GM19023 (cell line): Measurements from ENCODE around the gene CACNA1D.

Experiments used
- ATAC-seq: cut with Tn5 transposase; IDR thresholded peaks from one replicate; pipeline ENCODE4 v1.9.1; 2021; ENCODE audit warnings: mild to moderate bottlenecking, moderate library complexity; ENCODE audit not compliant: unreplicated experiment

The CACNA1D gene

DNA sequence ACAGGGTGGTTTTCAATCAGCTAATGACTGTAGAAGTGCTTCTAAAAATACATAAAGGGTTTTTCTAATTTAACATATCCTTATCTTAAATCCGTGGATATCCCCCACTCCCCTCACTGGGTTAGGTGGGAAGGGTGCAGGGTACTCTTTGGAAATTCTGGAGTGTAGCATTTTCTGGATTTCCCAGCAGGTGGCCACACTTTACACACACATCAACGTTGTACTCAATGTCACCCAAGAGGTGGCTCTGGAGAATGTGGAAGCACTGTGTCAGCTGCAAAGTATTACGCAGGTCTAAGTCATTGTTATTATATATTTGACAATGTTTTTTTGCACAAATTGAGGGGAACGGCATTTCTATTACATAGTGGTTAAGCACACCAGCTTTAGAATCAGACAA is 183.0 kb downstream of the CACNA1D start:
- ATAC-seq, result no peak

DNA sequence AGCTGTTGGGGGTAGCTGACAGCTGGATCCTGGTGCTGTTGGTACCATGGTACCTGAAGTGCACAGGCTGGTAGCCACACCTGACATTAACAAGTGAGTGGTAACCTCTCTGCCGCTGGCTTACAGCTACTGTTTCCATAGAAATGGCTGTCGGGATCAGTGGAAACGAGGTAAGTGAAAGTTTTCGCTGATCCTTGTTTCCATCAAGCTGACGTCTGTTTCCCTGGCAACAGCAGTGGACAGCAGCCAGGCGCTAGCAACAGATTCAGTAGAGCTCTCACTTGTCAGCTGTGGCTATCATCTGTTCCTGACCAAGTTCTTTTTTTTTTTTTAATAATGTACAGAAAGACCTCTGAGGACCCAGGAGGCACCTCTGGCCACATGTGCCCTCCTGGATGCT is 185.6 kb downstream of the CACNA1D start:
- no peak for ATAC-seq

DNA sequence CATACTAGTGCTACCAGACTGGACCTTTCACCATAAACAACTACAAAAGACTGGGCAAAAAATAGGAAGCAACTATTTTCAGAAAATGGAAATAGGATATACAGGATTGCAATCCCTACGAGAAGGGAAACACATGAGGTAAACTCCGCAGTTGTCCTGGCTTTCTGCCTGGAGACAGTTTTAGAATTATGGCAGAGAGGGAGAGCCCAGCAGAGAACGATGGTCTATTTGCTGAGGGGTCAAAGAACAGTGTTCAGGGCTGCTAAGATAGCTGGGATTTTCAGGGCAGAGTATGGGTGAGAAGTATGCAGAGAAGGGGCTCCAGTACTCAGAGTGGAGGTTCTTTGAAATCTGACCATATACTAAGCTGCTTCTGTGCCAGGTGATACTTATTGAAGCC is 188.4 kb downstream of the CACNA1D start:
- no peak for ATAC-seq

DNA sequence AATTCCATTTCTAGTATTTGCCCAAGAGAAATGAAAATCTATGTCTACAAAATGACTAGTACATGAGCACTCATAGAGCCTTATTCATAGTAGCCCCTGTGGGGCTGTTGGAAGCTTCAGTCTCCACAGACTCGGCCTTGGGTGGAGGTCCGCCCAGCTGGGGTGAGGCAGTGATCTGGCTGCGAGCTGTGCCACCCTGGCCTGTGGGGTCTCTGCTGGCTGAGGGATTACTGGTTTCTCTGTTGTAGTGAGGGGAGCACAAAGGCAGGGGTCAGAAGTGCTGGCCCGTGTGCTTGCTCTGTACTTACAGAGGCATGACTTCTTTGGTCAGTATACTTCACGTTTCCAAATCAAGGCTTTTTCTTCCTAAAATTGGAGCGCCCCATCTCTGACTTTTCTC is 193.7 kb downstream of the CACNA1D start:
- ATAC-seq, result no peak

DNA sequence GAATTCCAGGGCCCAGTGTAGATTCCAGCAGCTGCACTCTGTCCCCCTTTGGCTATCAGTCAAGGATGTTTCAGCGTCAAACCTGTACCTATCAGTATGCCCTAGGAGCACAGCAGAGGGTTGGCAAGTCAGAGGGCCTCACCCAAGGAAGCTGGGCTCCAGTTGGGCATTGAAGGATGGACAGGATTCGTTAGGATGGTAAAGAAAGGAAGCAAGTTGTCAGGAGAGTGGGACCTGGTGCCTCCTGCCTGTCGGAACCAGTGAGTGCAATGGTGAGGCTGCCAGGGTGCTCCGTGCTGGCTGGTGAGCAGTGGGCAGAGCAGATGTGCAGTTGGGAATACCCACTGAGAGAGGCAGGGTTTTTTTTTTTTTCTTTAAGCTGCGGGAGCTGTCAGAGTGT is 194.6 kb downstream of the CACNA1D start:
- ATAC-seq, result no peak

DNA sequence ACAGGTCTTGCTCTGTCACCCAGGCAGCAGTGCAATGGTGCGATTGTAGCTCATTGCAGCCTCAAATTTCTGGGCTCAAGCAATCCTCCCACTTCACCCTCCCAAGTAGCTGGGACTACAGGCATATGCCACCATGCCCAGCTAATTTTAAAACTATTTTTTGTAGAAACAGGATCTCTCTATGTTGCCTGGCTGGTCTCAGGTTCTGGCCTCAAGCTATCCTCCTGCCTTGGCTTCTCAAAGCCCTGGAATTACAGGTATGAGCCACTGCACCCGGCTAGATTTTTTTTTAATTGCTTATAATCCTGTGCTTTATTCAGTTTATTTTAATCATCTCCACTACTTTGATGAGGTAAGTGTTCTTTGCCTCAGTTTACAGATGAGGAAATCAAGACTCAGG is 195.3 kb downstream of the CACNA1D start:
- no peak for ATAC-seq

DNA sequence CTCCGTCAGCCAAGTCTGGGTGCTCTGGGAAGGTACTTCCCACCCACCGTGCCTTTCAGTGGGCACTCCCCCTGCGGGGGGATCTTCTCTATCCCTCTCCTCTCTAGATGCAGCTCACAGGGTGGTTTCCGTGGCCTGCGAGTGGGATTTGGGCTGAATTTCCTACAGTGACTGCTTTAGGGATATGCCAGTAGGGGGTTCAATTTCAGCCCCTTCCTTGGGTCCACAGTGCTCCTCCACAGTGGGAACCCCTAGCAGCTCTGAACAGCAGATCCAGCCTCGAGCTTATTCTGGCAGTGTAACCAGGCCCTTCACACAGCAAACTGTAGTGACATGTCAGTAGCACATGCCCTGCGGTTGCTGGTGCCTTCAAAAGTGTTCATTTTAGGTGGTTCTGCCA is 196.1 kb downstream of the CACNA1D start:
- no peak for ATAC-seq

DNA sequence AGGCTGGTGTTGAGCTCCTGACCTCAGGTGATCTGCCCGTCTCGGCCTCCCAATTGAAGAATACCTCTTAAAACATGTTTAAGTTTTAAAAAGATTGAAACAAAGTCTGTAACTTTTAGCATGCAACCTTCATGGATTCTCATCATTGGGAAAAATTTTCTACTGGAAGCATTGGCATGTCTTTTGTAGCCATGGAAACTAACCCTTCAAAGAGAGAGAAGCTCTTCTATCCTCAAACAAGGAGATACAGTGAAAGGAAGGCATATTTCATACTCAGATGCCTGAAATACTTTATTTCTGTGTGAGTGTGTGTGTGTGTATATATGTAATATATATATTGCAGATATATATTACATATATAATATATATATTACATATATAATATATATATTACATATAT is 196.9 kb downstream of the CACNA1D start:
- ATAC-seq, result no peak

DNA sequence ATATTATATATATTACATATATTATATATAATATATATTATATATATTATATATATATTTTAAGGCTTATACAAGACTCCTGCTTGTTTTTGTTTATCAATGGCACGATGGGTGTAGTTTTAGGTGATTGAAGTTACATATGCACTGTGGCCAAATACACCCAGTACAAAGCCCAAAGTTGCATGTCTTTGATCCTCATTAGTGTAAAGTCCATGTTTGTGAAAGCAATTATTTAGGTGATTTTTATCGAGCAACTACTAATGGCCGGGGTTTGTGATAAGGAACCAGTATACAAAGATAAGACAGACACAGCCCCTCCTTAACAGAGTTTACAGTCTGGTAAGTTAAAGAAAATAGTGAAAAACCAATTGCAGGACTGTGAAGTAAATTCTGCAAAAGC is 197.5 kb downstream of the CACNA1D start:
- no peak for ATAC-seq

DNA sequence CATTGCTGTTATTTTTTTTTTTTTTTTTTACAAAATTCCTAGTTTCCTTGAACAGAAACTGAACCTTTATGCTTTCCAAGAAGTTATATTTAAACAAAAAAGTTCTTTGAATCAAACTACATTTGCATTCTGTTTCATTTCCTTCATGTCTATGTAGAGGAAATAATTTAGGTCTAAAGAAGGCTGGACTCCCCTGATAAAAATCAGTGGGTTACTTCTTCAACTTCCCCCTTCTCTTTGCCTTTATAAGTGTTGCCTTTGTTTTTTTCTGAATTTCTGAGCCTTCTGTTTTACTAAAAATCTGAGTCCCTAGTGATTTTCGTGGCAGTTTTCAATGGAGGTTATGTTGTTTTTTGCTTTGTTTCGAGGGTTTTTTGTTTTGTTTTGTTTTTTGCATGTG is 199.0 kb downstream of the CACNA1D start:
- ATAC-seq, result no peak

DNA sequence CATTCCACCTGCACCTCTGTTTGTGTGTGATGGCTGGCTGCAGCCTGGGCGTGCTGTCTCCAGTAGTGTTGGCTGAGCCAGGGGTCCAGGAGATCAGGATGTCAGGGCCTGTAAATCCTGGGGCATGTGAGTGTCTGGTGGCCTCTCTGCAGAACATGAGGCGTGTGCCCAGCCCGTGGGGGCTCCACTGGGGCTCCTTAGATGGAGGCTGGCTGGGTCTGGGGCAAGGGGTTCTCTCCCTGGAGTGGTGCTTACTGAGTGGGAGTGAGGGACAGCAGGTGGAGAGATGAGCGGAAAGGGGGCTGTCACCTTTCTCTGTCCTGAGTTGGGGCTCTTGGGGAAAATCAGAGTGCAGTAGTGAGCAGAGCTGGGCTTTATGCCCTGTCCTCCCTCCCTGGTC is 199.6 kb downstream of the CACNA1D start:
- ATAC-seq, result no peak

DNA sequence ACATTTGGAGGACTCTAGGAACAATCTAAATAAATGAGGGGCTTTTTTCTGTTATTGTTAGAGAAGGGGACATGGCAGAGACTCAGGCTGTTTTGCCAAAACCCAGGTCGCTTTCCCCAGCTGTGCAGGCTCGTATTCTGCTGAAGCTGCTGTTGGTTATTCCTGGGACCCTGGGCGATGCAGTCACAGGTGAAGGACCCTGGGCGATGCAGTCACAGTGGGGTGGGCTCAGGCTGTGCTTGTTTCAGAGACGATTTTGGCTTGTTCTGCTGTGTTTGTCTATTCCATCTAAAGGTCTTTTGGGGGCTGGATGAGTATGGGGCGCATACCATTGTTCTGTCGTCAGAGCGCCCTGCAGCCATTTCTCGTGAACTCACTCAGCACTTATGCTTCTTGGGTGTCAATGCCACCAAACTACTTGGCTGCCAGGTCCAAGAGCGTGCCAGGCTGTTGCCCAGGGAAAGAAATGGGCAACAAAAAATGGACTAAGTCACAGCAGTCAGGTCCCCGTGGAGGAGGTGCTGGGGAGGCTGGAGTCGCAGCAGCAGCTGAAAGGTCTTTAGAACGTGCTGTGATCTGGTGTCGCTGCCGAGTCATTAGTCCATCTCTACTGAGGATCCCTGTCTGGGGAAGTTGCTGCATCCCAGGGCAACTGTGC is 200.4 kb downstream of the CACNA1D start:
- ATAC-seq, result no peak

DNA sequence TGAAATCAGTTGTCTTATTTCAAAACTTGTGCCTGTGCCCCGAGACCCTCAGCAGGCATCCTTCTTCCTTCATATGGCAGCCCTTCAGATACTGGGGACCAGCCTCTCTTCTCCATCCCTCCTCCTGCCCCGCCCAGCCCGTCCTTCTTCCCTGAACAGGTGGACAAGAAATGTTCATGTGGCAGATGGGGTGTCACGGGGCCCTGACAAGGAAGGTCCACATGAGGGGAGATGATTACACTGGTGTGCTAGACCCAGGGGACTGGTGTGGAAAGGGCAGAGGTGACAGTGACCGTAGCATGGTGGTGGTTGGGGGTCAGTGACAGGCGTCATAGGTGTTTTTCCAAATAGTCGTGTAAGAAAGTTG is 200.9 kb downstream of the CACNA1D start:
- ATAC-seq, result no peak

DNA sequence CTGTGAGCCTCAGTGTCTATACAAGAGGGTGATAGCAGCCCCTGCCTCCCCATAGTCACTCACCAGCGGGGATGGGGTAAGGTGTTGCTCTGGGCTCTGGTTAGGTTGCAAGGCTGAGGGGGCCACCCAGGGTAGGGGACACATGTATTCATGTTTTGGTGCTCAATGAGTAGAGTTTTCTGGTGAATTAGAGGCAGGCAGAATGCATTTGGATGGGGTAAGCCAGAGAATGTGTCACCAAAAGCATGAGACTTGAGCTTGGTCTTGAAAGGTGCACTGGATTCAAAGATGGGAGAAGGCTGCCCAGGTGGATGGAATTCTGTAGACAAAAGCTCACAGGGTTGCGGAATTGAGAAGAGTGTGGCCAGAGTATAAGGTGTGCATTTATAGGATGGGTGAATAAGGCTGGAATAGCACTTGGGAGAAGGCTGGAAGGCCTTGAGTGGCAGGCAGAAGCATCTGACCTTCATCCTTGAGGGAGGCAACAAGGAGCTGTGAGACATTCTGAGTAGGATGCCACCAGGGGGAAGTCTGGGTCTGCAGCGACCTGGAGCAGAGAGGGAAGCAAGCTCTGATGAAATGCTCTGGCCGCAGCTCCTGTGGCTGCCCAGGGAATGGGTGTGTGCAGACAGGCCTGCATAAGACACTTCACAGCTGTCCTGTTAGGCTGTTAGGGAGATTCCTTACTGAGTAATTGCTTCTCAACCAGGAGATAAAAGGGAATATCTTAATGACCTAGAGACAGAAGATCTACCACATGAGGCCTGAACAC is 202.2 kb downstream of the CACNA1D start:
- no peak for ATAC-seq

DNA sequence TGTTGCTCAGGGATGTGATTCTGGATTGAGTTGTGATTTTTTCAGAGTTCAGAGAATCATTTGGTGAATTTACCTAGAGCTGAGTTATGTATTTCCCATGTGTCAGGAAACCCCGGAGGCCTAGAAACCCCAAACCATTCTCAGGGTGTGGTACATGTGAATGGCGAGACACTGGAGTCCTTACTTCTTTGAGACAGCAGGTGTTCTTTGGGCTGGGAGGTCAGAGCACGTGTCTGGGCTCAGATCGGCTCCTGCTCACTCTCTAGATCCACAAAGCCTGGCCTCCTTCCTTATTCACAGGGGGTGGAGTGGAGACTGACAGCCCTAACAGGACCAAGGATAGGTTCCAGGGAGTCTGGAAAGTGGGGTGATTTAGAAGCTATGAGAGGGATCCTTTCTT is 206.0 kb downstream of the CACNA1D start:
- no peak for ATAC-seq

DNA sequence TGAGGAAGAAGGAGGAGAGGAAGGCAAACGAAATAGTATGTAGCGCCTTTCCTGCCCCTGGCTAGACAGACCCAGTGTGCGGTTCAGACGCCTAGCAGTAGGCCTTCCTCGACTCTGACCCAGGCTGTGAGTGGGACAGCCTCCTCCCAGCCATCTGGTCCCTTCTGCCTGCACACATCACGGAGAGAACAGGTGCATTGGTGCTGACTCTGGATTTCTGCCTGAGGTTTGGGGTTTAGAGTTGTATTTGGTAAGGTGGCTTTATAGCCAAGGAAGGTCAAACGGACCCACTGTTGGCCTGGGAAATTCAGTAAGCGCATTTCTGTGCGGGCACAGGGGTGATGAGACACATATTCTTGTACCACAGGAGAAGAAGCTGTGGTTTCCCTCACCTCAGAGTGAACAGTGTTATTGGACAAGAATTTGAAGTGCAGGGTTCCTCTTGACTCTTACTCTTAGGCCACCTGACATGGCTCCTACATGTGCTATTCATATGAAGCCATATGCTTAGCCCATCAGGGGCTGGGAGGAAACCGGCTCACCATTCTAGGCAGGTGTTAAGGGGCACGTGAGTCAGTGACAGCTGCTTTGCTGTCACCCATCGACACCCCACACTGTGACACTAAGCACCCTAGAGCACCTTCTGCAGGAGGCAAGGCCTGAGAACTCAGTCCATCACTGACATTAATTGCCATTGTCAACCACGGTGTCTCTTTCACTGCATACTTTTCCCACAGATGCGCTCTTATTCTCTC is 208.5 kb downstream of the CACNA1D start:
- ATAC-seq, result no peak

DNA sequence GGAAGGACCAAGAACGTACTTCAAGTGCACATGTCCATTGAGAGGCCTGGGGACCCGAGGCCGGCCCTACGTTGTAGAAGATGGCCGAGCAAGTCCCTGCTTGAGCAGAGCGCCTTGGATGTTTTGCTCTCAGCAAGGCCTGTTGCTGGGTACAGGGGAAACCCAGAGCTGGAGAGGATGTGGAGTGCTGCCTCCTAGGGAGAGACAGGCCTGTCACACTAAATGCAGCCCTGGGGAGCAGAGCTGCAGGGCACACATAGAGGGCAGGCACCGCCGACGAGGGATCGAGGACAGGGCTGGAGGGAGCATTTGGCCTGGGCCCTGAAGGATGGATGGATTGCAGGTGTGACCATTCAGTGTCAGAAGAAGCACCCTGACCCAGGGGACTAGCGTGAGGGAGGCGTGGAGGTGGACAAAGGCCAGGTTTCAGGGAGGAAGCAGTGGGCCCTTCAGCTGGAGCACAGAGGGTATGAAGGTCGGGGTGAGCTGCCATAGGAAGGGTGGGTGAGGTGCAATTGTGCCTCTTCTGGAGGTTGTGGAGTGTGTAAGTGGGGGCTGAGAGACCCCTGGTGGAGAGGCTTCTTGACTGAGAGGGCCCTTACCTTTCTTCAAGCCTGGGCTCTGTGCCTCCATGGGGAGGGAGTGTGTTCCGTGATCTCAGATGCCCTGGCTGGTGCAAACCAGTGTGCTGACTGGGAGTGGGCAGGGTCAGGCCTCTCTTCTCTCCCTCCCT is 209.4 kb downstream of the CACNA1D start:
- ATAC-seq, result no peak

DNA sequence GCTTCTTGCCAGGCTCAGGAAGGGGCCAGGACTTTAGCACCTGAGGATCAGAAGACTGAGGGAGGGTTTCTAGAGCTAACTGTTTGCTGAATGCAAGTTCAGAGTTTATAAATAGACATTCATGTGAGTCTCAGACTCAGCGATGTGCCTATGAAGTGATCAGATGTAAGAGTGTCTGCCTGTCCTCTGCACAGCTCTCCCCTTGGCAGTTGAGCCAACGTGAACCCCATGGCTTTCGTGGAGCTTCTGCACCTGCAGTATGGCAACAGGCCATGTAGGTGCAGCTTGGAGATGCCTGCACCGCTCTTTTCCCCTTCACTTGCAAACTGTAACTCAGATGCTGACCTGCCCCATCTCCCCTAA is 209.9 kb downstream of the CACNA1D start:
- no peak for ATAC-seq

DNA sequence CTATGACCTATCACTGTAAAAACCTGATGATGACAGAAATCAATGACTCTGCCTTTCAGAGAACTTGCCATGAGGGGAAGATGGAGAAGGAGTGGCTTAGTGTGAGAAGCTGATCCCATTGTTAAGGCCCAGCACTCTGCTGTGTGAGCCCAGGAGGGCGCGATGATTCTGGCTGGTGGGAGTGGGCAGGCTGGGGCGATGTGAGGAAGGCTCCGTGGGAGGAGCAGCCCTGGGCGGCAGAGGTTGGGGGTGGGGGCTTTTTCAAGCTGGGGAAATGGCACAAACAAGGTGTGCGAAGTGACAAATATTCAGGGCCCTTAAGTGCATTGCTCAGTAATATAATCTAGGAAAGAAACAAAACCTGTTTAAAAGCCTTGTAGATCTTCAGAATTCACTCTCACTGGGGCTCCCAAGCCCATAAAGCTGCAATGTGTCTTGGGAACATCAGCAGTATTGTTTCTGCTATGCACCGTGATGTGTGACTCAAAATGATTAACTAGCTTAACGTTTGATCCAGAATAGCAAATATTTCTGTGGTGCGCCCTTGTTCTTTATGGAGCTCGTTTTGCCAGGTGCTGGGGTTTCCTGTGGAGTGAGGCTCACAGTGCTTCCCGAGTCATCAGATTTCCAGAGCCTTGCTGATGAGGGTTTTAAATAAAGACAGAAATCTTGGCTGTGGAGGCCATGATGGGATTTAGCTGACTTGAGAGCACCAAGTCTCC is 210.8 kb downstream of the CACNA1D start:
- no peak for ATAC-seq

DNA sequence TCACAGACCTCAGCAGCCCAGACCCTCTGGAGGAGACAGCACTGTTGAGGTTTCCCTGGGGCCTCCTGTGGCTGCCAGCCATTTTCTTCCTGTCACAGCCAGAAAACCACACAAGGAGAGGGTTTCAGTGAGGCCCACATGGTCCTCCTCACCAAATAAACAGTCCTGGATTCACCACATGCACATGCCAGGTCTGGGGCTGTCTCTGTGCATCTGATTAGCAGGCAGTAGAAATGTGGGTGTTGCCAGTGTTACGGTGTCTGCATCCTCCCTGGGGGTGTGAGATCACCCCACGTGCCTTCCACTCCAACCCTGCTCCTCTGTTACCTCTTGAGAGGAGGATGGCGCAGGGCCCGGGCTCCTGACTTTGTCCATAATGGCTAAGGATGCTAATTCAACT is 211.4 kb downstream of the CACNA1D start:
- ATAC-seq, result no peak

DNA sequence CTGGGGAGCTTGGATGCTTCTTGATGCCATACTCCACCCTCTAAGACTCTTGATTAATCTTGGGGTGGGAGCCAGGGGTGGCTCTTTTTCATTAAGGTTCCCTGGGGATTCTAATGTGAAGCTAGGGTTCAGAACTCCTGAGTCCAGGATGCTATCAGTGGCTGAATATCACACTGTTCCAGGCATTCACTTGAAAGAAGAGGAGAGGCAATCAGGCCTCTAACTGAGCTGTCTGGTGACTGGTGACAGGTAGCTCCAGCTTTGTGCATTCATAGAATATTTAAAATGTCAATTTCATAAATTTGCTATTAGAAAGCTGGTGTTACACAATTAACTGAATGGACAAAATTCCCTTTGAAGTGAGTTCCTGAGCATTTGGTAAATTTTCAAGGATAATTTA is 212.8 kb downstream of the CACNA1D start:
- no peak for ATAC-seq
